ENCODE results near the gene RFX7.

The RFX7 gene

GRCh38 chr15:56150204-56150603 lies 93.5 kb downstream of the RFX7 start:
- H3K9me3 Mint-ChIP-seq: peaks cover 76% of the 10 kb centered on the region
- no peak overlapping the region for H3K27ac Mint-ChIP-seq
- DNase-seq: no peak
- no peaks in the 10 kb centered on the region for H3K4me1 Mint-ChIP-seq
- H3K4me3 Mint-ChIP-seq: no peak overlapping the region
- H3K27me3 Mint-ChIP-seq (ENCODE audit: low read depth, poor library complexity): peaks cover 4% of the 10 kb centered on the region
- H3K36me3 Mint-ChIP-seq (ENCODE audit: low read depth): peaks cover 97% of the 10 kb centered on the region
- TF ChIP-seq CTCF (IDR thresholded peaks at IDR 0.05): no peak

- H3K4me1 Mint-ChIP-seq: no peaks in the 10 kb centered on the region
- TF ChIP-seq CTCF (IDR thresholded peaks at IDR 0.05): no peak
- H3K36me3 Mint-ChIP-seq (ENCODE audit: low read depth): peaks cover 97% of the 10 kb centered on the region
- peaks cover 55% of the 10 kb centered on the region for H3K9me3 Mint-ChIP-seq
- no peak for DNase-seq
- no peak overlapping the region for H3K27ac Mint-ChIP-seq
- H3K27me3 Mint-ChIP-seq (ENCODE audit: low read depth, poor library complexity): peaks cover 4% of the 10 kb centered on the region
- H3K4me3 Mint-ChIP-seq: no peak overlapping the region
Measured at GRCh38 chr15:56148064-56148463, 95.6 kb downstream of the RFX7 start.

- peaks cover 52% of the 10 kb centered on the region for H3K9me3 Mint-ChIP-seq
- H3K27ac Mint-ChIP-seq: no peak overlapping the region
- H3K4me3 Mint-ChIP-seq: no peak overlapping the region
- TF ChIP-seq CTCF (IDR thresholded peaks at IDR 0.05): no peak
- no peak for DNase-seq
- H3K27me3 Mint-ChIP-seq (ENCODE audit: low read depth, poor library complexity): peaks cover 4% of the 10 kb centered on the region
- no peaks in the 10 kb centered on the region for H3K4me1 Mint-ChIP-seq
- H3K36me3 Mint-ChIP-seq (ENCODE audit: low read depth): peaks cover 97% of the 10 kb centered on the region
Measured at GRCh38 chr15:56146756-56147155, 96.9 kb downstream of the RFX7 start.

- peaks cover 86% of the 10 kb centered on the region for H3K9me3 Mint-ChIP-seq
- no peaks in the 10 kb centered on the region for H3K4me1 Mint-ChIP-seq
- TF ChIP-seq CTCF (IDR thresholded peaks at IDR 0.05): no peak
- H3K27me3 Mint-ChIP-seq (ENCODE audit: low read depth, poor library complexity): no peaks in the 10 kb centered on the region
- H3K27ac Mint-ChIP-seq: no peak overlapping the region
- H3K4me3 Mint-ChIP-seq: no peak overlapping the region
- DNase-seq: no peak
- H3K36me3 Mint-ChIP-seq (ENCODE audit: low read depth): peaks cover 93% of the 10 kb centered on the region
Measured at GRCh38 chr15:56128081-56128480, 115.6 kb downstream of the RFX7 start.

- Mint-ChIP-seq H3K4me3 (no peak overlapping the region), H3K27me3 (ENCODE audit: low read depth, poor library complexity) (no peaks in the 10 kb centered on the region), H3K9me3 (peaks cover 99% of the 10 kb centered on the region)
Measured at GRCh38 chr15:56126409-56126808, 117.3 kb downstream of the RFX7 start.

More at GRCh38 chr15:56126409-56126808, 117.3 kb downstream of the RFX7 start:
- DNase-seq: no peak
- Mint-ChIP-seq H3K4me1 (no peaks in the 10 kb centered on the region), H3K36me3 (ENCODE audit: low read depth) (peaks cover 100% of the 10 kb centered on the region), H3K27ac (no peak overlapping the region)
- TF ChIP-seq CTCF (IDR thresholded peaks at IDR 0.05): no peak

Data from nephron progenitor cell (in vitro differentiated cells).